GM19025 (cell line): ENCODE data around the gene ENDOV.

ENCODE experiments used
- ATAC-seq: cut with Tn5 transposase; IDR thresholded peaks from one replicate; pipeline ENCODE4 v1.9.1; 2021; ENCODE audit warnings: mild to moderate bottlenecking, low read depth, moderate library complexity; ENCODE audit not compliant: unreplicated experiment

The ENDOV gene

GRCh38 chr17:80445726-80446110 is 30.8 kb downstream of the ENDOV start:
- no peak for ATAC-seq

DNA sequence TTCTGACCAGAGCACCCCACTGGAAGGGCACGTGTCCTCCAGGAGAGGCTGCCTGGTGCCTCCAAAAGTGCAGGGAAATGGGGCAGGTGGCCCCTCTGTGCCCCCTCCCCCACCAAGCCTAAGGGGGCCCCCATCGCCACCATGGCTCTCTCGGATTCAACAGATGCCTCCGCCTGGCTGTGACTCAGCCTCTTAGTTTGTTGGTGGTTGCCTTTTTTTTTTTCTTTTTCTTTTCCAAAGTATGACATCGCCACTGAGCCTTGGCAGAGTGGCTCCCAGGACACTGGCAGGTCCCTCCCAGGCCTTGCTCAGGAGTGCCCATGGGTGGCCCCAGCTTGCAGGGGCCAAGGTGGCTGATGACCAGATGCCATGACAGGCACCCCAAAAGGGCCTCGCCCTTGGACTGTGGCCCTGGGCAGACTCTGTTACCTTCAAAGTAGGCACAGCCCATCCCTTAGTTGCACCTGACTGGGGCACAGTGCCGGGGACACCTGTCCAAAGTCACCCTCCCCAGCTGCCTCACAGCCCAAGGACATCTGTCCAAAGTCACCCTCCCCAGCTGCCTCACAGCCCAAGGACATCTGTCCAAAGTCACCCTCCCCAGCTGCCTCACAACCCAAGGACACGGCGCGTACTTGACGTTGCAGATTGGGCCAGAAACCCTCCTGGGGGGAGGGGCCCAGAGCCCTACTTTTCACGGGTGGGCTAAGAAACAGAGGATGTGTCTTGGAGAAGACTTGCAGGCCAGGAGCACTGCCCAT is 31.9 kb downstream of the ENDOV start:
- ATAC-seq = no peak

GRCh38 chr17:80447790-80448189 is 32.8 kb downstream of the ENDOV start:
- ATAC-seq = no peak

DNA sequence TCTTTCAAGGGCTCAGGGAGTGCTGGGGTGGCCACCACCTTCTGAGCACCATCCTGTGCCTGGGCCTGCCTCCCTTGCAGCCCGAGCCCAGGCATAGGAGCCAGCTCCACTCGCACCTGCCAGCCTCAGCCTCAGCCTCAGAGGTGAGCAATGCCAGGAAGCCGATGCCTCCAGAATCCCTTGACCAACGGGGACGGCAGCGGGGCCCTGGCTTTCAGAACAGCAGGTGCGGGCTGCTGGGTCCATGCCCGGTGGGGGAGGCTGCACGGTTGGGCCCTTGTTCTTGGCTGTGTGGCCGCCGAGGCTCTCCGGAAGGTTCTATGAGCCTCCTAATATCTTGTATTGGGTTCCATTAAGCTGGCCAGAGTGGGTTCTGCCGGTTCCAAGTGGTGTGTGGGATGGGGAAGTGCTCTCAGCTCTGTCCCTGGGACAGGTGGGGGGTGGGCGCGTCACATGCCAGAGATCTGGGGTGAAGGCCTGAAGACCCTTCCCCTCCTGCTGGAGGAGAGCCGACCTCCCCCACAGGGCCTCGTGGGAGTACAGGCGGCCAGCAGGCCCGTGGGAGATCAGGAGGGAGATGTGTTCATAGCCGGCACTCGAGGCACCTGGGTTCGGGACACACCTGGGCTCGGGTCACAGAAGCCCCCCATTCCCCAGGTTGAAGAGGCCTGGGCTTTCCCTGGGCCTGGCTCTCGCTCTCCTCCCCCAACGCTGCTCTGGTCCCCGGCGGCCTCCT is 34.4 kb downstream of the ENDOV start:
- ATAC-seq = no peak

- no peak for ATAC-seq
Observed at GRCh38 chr17:80449930-80450576, 35.1 kb downstream of the ENDOV start.

DNA sequence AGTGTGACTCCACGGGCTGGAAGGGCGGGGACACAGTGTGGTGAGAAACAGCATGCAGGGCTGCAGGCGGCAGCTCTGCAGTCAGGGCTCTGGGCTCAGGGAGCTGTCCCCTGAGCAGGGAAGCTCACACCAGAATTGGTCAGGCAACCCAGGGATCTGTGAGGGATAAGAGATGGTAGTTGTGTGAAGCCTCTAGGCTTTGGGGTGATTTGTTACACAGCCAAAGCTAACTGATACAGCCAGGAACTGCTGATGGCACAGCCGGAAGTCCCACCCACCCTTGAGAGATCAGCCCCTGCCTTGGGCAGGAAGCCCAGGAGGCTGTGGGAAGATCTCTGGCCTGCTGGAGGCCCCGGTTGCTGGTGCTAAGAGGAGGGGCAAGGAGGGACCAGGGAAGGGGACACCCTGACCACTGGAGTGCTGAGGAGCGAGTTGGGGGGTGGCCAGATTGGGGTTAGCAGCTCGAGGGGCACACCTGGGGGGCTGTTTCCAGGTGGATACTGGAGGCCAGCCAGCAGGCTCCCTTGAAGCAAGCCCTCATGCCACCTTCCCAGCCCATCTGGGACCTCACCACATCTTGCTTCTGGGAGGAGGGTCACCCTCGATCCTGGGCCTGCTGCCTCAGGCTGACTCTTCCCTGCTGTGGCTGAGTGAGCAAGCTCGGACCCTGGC is 36.3 kb downstream of the ENDOV start:
- no peak for ATAC-seq

- no peak for ATAC-seq
Observed at GRCh38 chr17:80452173-80452915, 37.4 kb downstream of the ENDOV start.

GRCh38 chr17:80453126-80453997 is 38.4 kb downstream of the ENDOV start:
- no peak for ATAC-seq

DNA sequence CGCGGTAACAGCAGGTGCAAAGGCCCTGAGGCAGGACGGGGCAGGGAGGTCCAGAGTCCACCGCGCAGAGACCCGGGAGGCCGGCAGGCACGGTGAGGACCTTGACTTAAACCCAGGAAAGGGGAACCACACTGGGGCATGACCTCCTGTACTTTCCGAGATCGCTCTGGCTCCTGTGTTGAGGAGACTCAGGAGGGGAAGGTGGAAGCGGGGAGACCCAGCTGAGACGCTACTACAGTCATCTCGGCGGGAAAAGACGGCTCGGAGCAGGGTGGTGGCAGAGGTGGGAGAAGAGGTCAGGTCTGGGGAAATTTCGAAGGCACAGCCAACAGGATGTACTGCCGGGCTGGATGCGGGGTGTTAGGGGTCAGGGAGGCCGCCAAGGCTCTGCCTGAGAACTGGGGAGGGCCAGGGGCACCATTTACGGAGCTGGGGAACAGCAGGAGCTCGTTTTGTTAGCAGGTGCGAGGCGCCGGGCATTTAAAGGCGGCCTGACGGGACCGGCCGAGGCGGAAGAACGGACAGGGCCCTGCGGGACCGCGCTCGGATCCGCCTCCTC is 39.1 kb downstream of the ENDOV start:
- no peak for ATAC-seq

- ATAC-seq = peak; percentile 91
Observed at GRCh38 chr17:80454557-80455335, 39.8 kb downstream of the ENDOV start.

DNA sequence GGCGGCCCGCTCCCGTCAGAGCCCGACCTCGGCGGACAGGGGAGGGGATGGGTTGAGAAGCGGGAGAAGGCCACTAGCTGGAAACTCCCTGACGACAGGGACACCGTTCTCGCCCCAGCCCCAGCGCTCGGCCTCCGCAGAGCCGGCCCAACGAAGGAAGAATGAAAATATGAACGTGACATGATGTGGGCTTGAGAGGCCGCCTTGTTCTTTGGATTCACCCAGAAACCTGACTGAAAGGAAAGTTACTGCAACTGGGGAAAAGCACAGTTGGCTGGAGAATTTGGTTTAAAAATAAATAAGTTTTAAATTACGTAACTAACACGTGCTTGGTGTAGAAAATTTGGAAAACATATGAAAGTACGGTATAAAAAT is 40.4 kb downstream of the ENDOV start:
- ATAC-seq = no peak

- ATAC-seq = no peak
Observed at GRCh38 chr17:80455784-80456183, 40.8 kb downstream of the ENDOV start.

DNA sequence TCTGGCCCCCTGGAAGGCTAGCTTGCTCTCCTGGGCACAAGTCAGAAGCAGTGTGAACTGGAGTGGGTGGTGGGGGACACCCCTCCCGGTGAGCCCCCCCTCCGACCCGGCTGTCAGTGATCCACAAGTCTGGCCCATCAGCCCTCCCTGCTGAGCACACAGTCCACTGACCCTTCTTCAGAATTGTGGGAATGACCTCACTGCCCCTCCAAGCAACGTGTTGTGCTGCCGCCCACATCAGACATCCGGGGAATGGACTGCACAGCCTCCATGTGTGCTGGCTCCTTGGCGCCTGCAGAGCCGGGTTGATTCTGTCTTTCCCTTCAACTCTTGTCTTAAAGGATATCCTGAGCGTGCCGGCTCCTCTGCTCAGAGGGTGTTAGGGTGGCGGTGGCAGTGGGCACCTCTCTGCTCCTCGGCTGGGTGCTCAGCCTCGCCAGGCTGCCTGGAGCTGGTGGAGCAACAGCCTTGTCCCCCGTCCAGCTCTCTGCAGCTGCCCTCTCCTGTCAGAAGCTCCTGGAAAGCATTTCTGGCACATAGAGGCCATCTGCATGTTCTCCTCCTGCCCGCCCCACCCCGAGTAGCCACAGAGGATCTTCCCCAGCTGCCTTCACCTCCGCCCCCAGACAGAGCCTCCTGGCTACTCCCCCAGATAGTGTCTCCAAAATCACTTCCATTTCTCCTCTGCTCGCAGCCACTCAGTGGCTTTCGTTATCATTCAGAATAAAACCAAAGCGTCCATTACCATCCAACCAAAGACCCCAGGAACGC is 41.7 kb downstream of the ENDOV start:
- ATAC-seq = no peak

DNA sequence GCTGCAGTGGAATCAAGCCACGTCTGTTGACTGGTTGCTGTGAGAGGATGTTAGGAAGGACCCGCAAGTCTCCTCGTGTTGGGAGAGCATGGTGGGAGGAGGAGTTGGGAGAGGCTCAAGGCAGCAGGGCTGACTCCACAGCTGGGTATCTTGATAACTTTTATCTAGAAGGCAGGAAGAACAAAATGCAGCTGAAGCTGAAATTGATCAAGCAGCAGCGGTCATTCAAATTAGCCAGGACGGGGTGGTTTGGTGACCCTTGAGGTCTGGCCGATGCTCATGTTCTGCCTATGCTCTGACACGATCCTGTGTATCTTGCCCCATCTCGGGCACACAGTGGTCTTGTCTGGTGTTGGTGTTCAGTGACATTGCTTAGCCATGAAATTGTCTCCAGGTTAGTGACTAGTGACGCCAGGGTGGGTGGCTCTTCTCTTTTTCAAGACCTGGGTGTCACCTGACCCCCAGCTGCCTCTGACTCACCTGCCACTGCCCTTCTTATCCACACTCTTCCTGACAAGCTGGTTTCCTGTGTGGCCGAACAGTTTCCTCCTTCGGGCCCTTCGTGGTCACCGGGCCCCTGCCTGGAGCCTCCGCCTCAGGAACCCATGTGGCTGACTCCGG is 42.4 kb downstream of the ENDOV start:
- no peak for ATAC-seq

- ATAC-seq = no peak
Observed at GRCh38 chr17:80458016-80458415, 43.0 kb downstream of the ENDOV start.

GRCh38 chr17:80459234-80459633 is 44.3 kb downstream of the ENDOV start:
- ATAC-seq = no peak

DNA sequence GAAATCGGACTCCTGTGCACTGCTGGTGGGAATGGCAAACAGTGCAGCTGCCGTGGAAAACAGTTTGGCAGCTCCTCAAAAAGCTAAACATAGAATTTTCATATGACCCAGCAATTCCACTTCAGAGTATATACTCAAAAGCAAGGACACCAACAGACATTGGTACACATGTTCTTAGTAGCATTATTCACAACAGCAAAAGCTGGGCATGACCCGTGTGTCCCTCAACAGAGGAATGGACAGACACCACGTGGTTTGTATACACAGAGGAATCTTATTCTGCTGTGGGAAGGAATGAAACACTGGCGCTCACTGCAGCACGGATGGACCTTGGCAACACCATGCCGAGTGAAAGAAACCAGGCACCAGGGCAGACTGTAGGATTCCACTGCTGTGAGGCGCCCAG is 45.5 kb downstream of the ENDOV start:
- no peak for ATAC-seq
